OCI-LY1 (cell line): ENCODE data around the gene NLRP2B.

Source experiments
- EZH2 ChIP-seq: fragments of 200-600 bp; sonication (generic), shearing (Covaris generic); IDR thresholded peaks from 2 replicates; pipeline ENCODE4 v1.8.0; 2017; ENCODE audit warnings: borderline replicate concordance, mixed run types, mild to moderate bottlenecking, antibody characterized with exemption, low read length, moderate library complexity, mixed read lengths
- TF ChIP-seq, protein P1 (sequence below): fragments of 200-600 bp; sonication (generic), shearing (Covaris generic); IDR thresholded peaks from 2 replicates; pipeline ENCODE4 v1.5.1; 2017; ENCODE audit warnings: mild to moderate bottlenecking, antibody characterized with exemption, low read length, moderate library complexity, mixed read lengths

- no peak for TF ChIP-seq EZH2
- TF ChIP-seq, protein P1, sequence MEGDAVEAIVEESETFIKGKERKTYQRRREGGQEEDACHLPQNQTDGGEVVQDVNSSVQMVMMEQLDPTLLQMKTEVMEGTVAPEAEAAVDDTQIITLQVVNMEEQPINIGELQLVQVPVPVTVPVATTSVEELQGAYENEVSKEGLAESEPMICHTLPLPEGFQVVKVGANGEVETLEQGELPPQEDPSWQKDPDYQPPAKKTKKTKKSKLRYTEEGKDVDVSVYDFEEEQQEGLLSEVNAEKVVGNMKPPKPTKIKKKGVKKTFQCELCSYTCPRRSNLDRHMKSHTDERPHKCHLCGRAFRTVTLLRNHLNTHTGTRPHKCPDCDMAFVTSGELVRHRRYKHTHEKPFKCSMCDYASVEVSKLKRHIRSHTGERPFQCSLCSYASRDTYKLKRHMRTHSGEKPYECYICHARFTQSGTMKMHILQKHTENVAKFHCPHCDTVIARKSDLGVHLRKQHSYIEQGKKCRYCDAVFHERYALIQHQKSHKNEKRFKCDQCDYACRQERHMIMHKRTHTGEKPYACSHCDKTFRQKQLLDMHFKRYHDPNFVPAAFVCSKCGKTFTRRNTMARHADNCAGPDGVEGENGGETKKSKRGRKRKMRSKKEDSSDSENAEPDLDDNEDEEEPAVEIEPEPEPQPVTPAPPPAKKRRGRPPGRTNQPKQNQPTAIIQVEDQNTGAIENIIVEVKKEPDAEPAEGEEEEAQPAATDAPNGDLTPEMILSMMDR, result no peak
Observed at GRCh38 chrX:57647020-57647419, 33.0 kb downstream of the NLRP2B start.
